Activated effector memory CD4-positive, alpha-beta T cell treated with anti-CD3 and anti-CD28 coated beads, Interleukin-2, amount 50 U/mL, for 16 hours (primary cell): ENCODE measurements around the gene EPHA4.
A peak's percentile ranks its signal among the peaks of the same experiment; 100 is the strongest.

Source experiments
- DNase-seq: peaks from one replicate; pipeline ENCODE4 v3.0.0-alpha.2; 2020

The EPHA4 gene

GRCh38 chr2:221571025-221571550 lies 1.0 kb downstream of the EPHA4 start:
- DNase-seq: peak; percentile 76

- DNase-seq: peak; percentile 64
Measured at GRCh38 chr2:221570321-221570935, 1.7 kb downstream of the EPHA4 start.

GRCh38 chr2:221569871-221570270 lies 2.2 kb downstream of the EPHA4 start:
- no peak for DNase-seq

- no peak for DNase-seq
Measured at GRCh38 chr2:221569425-221569845, 2.7 kb downstream of the EPHA4 start.

GRCh38 chr2:221568299-221568698 lies 3.8 kb downstream of the EPHA4 start:
- no peak for DNase-seq

GRCh38 chr2:221567809-221568208 lies 4.3 kb downstream of the EPHA4 start:
- DNase-seq: no peak

GRCh38 chr2:221567231-221567760 lies 4.8 kb downstream of the EPHA4 start:
- DNase-seq: no peak

GRCh38 chr2:221563270-221563985 lies 8.7 kb downstream of the EPHA4 start:
- DNase-seq: no peak

- DNase-seq: no peak
Measured at GRCh38 chr2:221562226-221562625, 9.9 kb downstream of the EPHA4 start.

- DNase-seq: no peak
Measured at GRCh38 chr2:221561770-221562169, 10.3 kb downstream of the EPHA4 start.

GRCh38 chr2:221559991-221560390 lies 12.1 kb downstream of the EPHA4 start:
- DNase-seq: no peak

- no peak for DNase-seq
Measured at GRCh38 chr2:221558107-221558506, 14.0 kb downstream of the EPHA4 start.

GRCh38 chr2:221555494-221555846 lies 16.6 kb downstream of the EPHA4 start:
- DNase-seq: no peak

GRCh38 chr2:221554769-221555493 lies 17.2 kb downstream of the EPHA4 start:
- no peak for DNase-seq

- DNase-seq: no peak
Measured at GRCh38 chr2:221553333-221553732, 18.8 kb downstream of the EPHA4 start.

GRCh38 chr2:221552291-221552690 lies 19.8 kb downstream of the EPHA4 start:
- no peak for DNase-seq

GRCh38 chr2:221551864-221552263 lies 20.2 kb downstream of the EPHA4 start:
- no peak for DNase-seq

- DNase-seq: no peak
Measured at GRCh38 chr2:221549143-221549542, 23.0 kb downstream of the EPHA4 start.

GRCh38 chr2:221546505-221547225 lies 25.4 kb downstream of the EPHA4 start:
- no peak for DNase-seq

- DNase-seq: no peak
Measured at GRCh38 chr2:221541131-221541735, 30.9 kb downstream of the EPHA4 start.

- DNase-seq: no peak
Measured at GRCh38 chr2:221539246-221539645, 32.9 kb downstream of the EPHA4 start.

GRCh38 chr2:221535824-221536223 lies 36.3 kb downstream of the EPHA4 start:
- DNase-seq: no peak
